Measurements from ENCODE around the gene FBL.
"Not testable (repeated sequence)": the region's sequence is repeated elsewhere in the genome, so short reads cannot be mapped to it uniquely, and the experiment has no call there.

FBL gene

DNA sequence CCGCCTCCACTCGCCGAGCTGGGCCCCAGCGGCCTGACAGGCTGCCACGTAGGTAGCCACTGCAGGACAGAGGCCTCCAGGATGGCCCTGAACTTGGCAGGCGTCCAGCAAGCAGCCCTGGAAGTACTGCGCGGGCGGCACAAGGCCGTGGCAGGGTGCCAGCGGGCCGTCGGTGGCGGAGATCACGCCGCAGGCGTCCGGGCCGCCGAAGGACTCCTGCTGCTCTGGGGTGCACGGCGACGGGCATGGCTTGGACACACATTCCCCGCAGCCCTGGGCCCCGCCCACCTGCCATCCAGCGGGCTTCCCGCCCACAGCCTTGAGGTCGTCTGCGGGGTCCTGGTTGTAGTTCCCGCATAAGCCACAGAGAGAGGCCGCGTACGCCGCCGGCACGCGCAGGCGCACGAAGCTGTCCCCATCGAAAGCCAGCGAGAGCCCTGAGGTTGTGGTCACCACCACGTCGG is 29.3 kb upstream of the FBL start:
- DNase-seq, result not testable (repeated sequence)

DNA sequence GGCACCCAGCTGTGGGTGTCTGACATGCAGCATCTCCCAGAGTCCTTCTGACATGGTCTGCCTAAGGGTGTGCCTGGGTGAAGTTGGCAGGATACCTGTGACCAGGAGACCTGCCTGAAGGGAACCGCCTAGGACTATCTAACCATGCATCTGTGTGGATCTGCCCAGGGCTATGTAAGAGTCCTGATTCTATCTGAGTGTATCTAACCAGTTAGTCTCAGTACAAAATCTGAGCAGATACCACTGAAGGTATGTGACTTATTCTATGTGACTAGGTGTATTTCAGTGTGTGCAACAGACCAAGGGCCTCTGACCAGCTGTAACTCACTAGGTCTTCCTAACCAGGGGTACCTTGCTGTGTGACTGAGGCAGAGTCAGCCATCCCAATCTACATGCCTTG is 28.2 kb upstream of the FBL start:
- DNase-seq, result no peak

DNA sequence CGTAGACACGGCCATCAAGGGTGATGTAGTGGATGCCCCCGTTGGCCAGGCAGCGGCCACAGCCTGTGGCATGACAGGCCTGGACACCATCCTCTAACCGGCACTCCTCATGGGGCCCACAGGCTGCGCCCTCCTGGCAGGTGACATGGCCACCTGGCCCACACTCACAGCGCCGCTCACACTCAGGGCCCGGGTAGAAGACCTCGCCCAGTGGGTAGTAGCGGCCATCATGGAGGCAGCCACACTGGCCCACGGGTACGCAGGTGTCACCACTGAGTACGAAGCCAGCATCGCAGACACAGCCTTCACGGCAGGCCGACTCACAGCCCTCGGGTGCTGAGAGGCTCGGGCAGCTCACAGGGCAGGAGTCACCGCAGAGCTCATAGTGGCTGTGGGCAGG is 27.2 kb upstream of the FBL start:
- no peak for DNase-seq

DNA sequence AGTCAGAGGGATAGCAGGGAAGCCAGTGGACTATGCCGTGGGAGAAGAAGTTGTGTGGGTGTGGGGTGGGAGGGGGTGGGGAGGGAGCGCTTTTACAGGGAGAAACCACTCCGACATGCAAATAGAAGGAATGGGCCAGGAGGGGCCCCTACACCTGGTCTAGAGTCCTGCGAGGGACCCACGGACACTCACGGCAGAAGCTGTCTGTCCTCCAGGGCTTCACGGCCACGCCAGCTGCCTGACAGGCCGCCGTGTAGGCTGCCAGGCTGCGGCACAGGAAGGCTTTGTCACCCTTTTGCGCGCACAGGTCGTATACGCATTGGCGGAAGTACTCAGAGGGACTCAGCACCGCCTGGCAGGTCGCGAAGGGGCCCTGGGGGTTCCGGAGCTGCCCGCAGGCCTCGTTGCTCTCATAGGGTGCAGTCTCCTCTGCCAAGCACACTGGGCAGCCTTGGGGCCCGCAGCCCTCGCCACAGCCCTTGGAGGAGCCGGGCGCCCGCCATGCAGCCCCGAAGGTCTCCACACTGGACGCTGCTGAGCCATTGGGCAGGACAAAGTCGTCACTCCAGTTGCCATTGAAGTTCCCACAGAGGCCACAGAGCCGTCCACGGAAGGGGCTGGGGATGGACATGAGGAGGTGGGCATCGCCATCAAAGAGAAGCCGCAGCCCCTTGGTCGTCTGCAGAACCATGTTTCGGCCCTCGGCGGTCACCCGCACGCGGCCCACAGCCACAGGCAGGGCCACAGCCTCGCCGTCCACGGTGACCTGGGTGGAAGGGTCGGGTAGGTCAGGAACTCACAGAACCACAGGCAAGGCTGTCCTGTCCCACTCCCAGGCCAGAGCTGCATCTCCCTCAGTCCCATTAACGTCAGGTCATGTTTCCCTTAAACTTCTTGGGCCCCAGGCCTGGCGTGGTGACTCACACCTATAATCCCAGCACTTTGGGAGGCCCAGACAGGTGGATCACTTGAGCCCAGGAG is 26.0 kb upstream of the FBL start:
- DNase-seq, result no peak

DNA sequence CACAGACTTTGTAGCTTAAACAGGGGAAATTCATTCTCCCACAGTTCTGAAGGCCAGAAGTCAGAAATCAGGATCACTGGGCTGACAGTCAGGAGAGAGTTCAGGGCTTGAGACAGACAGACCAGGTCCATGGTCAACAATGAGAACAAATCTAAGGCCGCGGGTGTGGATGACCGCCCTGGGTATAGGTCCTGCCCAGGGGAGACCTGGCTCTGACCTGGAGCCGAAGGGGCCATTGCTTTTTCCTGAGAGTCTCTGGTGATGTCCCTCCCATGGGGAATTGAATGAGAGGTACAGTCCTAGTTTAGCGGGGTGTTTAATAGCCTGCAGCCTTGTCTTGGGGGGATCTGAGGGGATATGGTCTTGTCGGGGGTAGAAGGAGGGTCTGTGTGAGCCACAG is 25.2 kb upstream of the FBL start:
- DNase-seq, result no peak

DNA sequence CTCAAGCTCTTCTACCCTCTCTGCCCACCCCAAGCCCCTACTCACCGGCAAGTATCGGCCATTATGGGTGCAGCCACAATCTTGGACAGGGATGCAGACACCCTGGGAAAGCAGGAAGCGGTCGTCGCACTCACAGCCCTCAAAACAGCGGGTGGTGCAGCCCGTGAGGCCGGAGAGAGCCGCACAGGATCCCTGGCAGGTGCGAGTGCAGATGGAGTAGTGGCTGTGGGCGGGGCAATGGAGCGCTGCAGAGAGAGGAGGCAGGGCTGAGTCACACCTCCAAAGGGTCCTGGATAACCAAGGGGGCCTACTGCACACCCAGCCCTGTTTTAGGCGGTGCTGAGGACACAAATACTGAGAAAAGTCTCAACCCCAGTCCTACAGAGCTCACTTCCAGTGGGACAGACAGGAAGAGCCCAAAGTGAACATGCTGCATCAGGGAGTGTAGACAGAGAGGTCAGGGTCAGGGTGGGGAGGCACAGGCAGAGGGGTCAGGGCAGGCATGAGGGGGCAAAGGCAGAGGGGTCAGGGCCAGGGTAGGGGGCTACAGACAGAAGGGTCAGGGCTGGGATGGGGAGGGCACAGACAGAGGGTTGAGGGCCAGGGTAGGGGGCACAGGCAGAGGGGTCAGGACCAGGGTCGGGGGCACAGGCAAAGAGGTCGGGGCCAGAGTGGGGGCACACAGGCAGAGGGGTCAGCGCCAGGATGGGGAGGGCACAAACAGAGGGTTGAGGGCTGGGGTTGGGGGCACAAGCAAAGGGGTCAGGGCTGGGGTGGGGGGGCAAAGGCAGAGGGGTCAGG is 24.2 kb upstream of the FBL start:
- DNase-seq, result no peak

DNA sequence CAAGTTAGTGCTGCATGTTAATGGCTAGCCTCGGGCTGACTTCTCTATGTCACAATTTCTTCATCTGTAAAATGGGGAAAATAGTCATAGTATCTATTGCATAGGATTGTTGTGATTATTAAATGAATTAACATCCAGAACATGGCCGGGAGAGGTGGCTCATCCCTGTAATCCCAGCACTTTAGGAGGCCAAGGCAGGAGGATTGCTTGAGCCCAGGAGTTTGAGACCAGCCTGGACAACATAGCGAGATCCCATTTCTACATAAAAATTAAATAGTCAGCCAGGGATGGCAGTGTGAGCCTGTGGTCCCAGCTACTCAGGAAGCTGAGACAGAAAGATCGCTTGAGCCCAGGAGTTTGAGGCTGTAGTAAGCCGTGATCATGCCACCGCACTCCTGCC is 21.8 kb upstream of the FBL start:
- DNase-seq, result no peak

DNA sequence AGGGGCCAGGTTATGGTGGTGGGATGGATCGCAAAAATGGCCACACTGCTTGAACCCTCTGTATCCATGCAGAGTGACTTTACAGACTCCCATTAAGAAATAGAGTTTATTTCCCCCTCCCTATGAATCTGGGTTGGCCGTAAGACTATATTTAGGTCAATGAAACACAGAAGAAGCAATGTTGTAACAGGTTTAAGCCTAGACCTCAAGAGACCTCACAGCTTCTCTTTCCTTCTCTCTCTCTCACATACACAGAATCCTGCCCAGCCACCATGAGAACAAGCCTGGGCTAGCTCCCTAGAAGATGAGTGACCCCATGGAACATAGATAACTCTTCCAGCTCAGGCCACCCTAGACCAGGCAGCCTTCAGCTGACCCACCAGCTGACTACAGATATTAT is 21.0 kb upstream of the FBL start:
- no peak for DNase-seq

DNA sequence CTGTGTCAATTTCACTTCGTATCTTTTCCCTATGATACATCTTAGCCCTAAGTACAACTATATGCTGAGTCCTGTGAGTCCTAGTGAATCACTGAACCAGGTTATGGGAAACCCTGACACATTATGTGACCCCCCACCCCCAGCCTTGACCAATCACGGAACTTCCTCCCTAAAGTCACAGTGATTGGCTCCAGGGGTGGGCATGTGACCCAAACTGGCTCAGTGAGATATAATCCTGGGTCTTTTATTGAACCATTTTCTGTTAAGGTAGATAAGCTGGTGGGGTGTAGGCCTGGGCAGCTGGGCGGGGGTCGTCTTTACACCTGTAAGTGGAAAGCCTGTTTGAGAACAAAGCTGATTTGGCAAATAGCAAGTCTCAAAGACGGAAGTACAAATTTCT is 19.8 kb upstream of the FBL start:
- no peak for DNase-seq

DNA sequence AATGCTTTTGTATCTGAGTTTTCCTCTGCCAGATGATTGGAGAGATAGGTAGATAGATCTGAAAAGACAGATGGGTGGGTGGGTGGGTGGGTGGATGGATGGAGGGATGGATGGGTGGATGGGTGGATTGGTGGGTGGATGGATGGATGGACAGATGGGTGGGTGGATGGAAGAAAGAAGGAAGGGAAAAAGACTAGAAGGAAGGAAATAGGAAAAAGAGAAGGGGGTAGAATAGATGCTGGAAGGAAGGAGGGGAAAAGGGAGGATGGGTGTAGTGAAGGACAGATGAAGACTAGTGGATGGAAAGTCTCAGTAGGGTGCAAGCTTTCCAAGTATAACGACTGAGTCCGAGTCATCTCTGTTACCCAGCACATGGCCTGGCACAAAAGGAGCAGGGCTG is 19.0 kb upstream of the FBL start:
- no peak for DNase-seq

DNA sequence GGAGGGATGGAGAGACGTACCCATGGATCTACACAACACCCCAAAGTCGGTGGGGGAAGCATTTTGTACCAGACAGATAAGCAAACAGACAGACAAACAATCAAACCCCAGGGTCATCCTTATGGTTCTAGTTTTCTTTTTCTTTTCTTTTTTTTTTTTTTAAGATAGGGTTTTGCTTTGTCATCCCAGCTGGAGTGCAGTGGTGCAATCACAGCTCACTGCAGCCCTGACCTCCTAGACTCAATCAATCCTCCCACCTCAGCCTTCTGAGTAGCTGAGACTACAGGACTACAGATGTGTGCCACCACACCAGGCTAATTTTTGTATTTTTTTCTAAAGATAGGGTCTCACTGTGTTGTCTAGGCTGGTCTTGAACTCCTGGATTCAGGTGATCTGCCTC is 17.9 kb upstream of the FBL start:
- DNase-seq, result no peak

DNA sequence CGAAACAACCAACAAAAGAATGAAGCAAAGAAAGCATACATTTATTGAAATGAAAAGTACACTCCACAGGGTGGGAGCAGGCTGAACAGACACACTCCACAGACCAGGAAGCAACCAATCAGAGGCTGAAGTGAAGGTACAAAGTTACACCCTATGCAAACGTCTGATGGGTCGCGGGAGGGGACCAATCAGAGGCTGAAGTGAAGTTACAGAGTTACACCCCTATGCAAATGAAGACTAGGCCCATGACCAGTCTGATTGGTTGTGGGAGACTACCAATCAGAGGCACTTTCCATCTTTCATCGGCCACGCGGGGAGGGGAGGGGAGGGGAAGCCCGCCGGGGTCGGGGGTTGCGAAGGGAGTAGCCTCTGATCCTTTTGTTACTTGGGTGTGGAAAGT is 12.4 kb upstream of the FBL start:
- DNase-seq, result no peak

DNA sequence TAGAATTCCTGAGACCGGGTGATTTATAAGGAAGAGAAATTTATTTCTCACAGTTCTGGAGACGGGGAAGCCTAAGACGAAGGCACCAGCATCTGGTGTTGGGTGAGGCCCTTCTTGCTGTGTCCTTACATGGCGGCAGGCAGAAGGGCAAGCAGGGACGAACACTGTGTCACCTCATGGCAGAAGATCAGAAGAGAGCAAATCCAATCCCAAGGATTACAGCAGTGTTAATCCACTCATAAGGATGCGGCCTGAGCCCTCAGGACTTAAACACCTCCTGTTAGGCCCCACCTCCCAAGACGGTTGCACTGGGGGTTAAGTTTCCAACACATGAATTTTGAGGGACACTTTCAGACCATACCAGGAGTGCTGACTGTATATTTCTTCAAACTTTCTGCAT is 6.7 kb upstream of the FBL start:
- DNase-seq, result no peak

DNA sequence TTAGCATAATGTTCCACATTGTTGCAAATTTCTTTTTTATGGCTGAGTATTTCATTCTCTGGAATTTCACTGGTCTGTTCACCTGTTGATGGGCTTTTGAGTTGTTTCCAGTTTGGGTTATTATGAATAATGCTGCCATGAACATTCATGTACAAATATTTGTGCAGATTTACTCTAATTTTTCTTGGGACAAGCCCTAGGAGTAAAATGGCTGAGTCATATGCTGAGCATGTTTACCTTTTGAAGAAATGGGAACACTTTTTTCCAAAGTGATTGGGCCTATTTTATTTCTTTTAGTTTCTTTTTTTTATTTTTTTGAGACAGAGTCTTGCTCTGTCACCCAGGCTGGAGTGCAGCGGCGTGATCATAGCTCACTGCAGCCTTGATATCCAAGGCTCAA is 4.7 kb upstream of the FBL start:
- no peak for DNase-seq

DNA sequence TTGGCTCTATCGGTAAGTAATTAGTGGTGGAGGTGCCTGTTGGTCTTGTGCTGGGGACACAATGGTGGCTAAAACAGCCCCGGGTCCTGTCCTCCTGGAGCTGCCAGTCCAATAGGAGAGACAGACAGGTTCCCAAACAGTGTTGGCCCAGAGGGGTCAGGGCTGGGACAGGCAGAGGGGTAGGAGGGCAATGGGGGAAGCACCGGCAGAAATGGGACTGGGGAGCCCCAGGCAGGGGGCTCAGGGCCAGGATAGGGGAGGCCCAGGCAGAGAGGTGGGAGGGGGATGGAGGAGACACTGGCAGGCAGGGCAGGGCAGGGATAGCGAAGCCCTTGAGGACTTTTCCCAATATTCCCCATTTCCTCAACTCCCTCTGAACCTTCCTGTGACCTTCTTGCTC is 2.2 kb upstream of the FBL start:
- no peak for DNase-seq

DNA sequence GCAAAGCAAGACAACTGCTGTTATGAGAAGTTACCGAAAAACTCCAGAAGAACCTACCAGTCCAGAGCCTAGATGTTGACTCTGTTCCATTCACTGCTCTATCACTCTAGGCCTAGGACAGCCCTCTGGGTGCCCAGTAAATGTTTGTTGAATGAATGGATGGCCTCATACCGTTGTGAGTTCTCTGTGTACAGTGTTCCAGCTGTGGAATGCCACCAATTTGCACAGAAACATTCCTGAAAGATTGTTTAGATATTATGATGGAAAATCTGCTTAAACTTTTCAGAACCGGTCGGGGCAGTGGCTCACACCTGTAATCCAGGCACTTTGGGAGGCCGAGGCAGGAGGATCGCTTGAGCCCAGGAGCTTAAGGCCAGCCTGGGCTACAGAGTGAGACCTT is 1.3 kb upstream of the FBL start:
- no peak for DNase-seq

DNA sequence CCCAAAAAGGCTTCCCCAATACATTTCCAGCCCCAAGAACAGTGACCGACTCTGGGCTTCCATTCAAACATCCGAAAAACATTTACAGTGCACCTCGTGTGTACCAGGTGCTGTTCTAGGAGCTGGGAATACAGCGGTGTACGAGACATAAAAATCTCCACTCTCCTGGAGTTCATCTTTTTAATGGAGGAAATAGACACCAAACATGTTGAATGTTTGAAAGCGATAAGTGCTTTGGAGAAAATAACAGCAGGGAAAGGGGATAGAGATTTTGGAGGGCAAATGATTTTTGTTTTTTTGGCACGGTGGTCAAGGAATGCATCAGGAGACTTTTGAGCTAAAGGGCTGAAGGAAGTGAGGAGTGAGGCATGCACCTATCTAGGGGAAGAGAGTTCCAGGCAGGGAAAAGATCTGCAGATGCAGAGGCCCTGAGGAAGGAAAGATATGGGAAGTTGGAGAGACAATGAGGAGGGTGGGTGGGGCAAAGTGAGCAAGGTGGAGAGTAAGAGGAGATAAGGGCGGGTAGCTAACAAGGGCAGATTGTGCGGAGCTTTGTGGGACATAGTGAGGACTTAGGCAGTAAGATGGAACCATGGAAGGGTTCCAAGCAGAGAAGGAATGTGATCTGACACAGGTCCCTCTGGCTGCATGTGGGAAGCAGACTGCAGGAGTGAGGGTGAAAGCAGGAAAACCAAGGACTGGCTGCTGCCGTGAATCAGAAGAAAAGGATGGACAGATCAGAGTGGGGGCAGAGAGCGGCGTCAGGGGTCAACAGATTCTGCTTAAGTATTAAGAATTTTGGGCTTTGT is 703 bp upstream of the FBL start:
- no peak for DNase-seq

DNA sequence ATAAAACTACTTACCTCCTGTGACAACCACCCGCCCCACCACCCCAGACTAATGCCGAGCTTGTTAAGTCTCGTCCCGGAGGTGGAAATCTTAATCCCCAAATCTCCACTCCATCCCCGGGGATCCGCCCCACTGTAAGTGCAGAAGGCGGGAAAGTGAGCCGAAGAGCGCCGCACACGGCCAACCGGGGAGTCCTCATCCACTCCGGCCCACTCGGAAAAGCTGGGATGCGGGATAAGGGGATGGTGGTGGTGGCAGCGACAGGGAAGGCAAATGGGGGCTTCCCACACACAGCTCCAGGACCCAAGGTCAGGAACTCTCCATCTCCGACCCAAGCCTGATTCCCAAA is 621 bp downstream of the FBL start:
- DNase-seq, result no peak

DNA sequence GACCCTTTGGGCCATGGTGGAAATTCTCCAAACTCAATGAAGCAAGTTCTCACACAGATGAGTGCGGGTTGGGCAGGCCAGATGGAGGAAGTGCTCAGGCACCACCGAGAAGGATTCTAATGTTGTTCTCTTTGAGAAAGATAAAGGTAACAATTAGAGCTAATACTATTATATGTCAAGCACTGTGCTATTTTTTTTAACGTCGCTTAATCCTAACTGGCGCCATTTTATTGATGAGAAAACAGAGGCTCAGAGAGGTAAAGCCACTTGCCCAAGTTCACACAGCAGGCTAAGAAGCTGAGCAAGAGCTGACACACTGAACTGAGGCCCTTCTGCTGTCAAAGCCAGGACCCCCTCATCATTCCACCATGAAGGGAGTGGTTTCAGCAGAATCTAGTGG is 1.0 kb downstream of the FBL start:
- no peak for DNase-seq

DNA sequence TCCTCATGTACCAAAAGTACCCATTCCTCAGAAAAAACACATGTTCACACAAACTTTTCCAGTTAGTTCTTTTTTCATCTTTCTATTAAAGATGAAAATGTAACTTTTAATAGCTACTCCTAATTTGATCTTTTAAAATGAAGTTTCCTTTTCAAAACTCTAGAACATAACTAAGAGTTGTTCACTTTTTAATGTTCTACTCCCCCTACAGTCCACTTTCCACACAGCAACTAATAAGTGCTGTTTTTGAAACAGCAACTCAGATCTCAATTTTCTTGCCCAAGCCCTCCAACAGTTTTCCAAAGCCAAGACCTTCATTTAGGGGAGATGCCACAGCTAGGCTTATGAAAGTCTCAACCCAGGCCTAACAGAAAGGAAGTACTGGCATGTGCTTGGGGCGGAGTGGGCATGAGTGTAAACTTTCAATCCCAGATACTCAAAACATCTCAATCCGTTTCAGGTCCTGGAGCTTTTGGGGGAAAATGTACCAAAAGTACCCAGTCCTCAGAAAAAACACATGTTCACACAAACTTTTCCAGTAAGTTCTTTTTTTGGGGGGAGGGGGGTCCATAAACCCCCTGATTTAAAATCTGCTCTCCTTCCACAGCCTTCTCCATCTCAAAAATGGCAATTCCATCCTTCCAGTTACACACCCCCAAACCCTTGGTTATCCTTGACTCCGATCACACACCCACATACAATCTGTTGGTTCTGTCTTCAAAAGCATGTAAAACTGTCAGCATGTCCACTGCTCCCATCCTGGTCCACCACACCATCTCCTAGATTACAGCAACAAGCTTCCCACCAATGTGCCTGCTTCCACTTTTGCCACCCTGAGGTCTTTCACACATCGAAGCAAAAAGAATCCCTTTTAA is 2.0 kb downstream of the FBL start:
- DNase-seq, result peak; percentile 36

DNA sequence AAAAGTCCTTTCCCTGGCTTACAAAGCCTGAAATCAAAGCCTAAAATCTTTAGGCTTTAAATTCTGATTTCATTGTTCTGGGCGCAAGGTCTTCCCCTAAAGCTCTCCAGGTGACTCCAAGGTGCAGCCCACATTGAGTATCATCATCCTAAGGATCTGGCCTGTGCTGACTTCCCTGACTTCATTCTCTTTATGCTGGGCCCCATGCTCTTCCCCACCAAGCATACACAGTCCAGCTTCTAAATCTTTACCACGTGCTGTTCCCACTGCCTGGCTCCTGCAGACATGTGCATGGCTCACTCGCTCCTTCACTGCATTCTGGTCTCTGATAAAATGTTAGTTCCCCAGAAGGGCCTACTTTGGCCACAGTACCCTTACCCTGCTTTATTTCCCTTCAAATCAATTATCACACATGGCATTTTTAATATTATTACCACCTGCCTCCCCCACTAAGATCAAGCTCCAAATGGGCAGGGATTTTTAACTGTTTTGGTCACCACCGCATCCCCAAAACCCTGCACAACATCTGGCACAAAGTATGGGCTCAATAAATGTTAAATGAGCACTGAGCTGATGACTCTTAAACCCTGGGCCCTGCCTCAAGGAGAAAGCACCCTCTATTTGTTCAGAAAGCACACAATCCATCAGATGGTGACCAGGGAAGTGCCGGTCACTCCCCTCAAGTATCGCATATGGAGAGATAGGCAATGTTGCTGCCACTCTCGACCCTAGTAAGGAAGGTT is 3.3 kb downstream of the FBL start:
- DNase-seq, result no peak

DNA sequence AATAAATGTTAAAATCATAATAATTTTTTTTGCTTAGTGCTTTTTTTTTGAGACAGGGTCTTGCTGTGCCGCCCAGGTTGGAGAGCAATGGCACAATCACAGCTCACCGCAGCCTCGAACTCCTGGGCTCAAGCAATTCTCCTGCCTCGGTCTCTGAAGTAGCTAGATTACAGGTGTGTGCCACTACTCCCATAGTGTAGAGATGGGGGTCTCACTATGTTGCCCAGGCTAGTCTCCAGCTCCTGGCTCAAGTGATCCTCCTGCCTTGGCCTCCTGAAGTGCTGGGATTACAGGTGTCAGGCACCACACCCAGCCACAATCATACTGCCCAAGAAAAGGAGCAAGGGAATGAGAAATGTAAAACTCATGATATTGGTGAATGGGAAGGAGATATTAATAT is 5.1 kb downstream of the FBL start:
- no peak for DNase-seq
